Neural progenitor cell (in vitro differentiated cells): ENCODE results near the gene ACKR3. TPM values are rescaled to one million over a fixed set of nuclear protein-coding genes. Genes with fewer than 3 reads are reported as not detected.

ENCODE experiments used
- DNase-seq: peaks from one replicate; pipeline ENCODE4 v3.0.0-alpha.2; 2016; ENCODE audit warnings: low spot score
- H2AFZ ChIP-seq: fragments of 200-600 bp; sonication (generic); replicated peaks from 2 replicates; pipeline ENCODE4 v1.6.1; 2016; ENCODE audit warnings: antibody characterized with exemption
- H3F3A ChIP-seq: fragments of 200-600 bp; sonication (generic); 2 replicates; pipeline ENCODE4 v1.6.1; 2016; ENCODE audit warnings: antibody characterized with exemption, low read depth
- H3K27ac ChIP-seq: fragments of 200-600 bp; sonication (generic); 2 replicates; pipeline ENCODE4 v1.5.1; 2016; ENCODE audit warnings: mild to moderate bottlenecking
- H3K27me3 ChIP-seq: fragments of 200-600 bp; sonication (generic); 2 replicates; pipeline ENCODE4 v1.6.1; 2016; ENCODE audit warnings: mild to moderate bottlenecking, moderate library complexity
- H3K36me3 ChIP-seq: fragments of 200-600 bp; sonication (generic); 2 replicates; pipeline ENCODE4 v1.5.1; 2016
- H3K4me1 ChIP-seq: fragments of 200-600 bp; sonication (generic); 2 replicates; pipeline ENCODE4 v1.6.1; 2016; ENCODE audit warnings: mixed run types
- H3K4me2 ChIP-seq: fragments of 200-600 bp; sonication (generic); 2 replicates; pipeline ENCODE4 v1.6.1; 2016
- H3K4me3 ChIP-seq: fragments of 200-600 bp; sonication (generic); 2 replicates; pipeline ENCODE4 v1.5.1; 2016
- H3K79me2 ChIP-seq: fragments of 200-600 bp; sonication (generic); 2 replicates; pipeline ENCODE4 v1.6.1; 2016; ENCODE audit warnings: low read depth
- H3K9ac ChIP-seq: fragments of 200-600 bp; sonication (generic); 2 replicates; pipeline ENCODE4 v1.6.1; 2016
- H3K9me3 ChIP-seq: fragments of 200-600 bp; sonication (generic); 2 replicates; pipeline ENCODE4 v1.5.1; 2016; ENCODE audit warnings: low read depth
- H4K20me1 ChIP-seq: fragments of 200-600 bp; sonication (generic); 2 replicates; pipeline ENCODE4 v1.6.1; 2016; ENCODE audit warnings: low read depth
- H3K27ac Mint-ChIP-seq: 3 replicates; pipeline ENCODE4 v1.8.0; 2021; ENCODE audit warnings: mixed read lengths
- H3K27me3 Mint-ChIP-seq: 2 replicates; pipeline ENCODE4 v1.8.0; 2022; ENCODE audit warnings: low read depth, mild to moderate bottlenecking, inconsistent platforms, moderate library complexity, mixed read lengths; ENCODE audit not compliant: insufficient read depth
- H3K36me3 Mint-ChIP-seq: 3 replicates; pipeline ENCODE4 v1.8.0; 2021; ENCODE audit warnings: mixed read lengths
- H3K4me1 Mint-ChIP-seq: 3 replicates; pipeline ENCODE4 v1.8.0; 2021; ENCODE audit warnings: mixed read lengths
- H3K4me3 Mint-ChIP-seq: 3 replicates; pipeline ENCODE4 v1.8.0; 2021; ENCODE audit warnings: mild to moderate bottlenecking, moderate library complexity, mixed read lengths
- H3K9me3 Mint-ChIP-seq: 3 replicates; pipeline ENCODE4 v1.8.0; 2020; ENCODE audit warnings: mixed read lengths
- CTCF ChIP-seq: fragments of 200-600 bp; sonication (generic); IDR thresholded peaks from 2 replicates; pipeline ENCODE4 v1.5.1; 2017; ENCODE audit warnings: antibody characterized with exemption, mild to moderate bottlenecking
- EZH2 ChIP-seq: fragments of 200-600 bp; sonication (generic); IDR thresholded peaks from 2 replicates; pipeline ENCODE4 v1.6.1; 2017; ENCODE audit warnings: antibody characterized with exemption, mild to moderate bottlenecking, moderate library complexity
- EZH2phosphoT487 ChIP-seq: fragments of 200-600 bp; sonication (generic); IDR thresholded peaks from 2 replicates; pipeline ENCODE4 v1.6.1; 2017; ENCODE audit warnings: antibody characterized with exemption
- total RNA-seq: library from RNA; depleted of rRNA; stranded (reverse); fragments of >200 nt; gene quantifications from 2 replicates; pipeline ENCODE4 v1.2.3, GENCODE V29; 2015; ENCODE audit warnings: low replicate concordance

ACKR3 gene
- total RNA-seq, 1 donor from 2014 or later, result 1.6 TPM

- Histone ChIP-seq H2AFZ (no peak overlapping the region), H4K20me1 (no peaks in the 10 kb centered on the region), H3K9ac (no peak overlapping the region), H3K4me3 (no peak overlapping the region), H3K4me1 (peaks cover 73% of the 10 kb centered on the region), H3K27me3 (peaks cover 16% of the 10 kb centered on the region), H3F3A (peaks cover 56% of the 10 kb centered on the region), H3K36me3 (no peaks in the 10 kb centered on the region), H3K4me2 (peak overlapping the region; percentile 71), H3K9me3 (no peaks in the 10 kb centered on the region), H3K79me2 (no peaks in the 10 kb centered on the region), H3K27ac (no peak overlapping the region)
- H3K36me3 Mint-ChIP-seq, result peaks cover 10% of the 10 kb centered on the region
- TF ChIP-seq EZH2phosphoT487 (no peak), EZH2 (no peak), CTCF (no peak)
- peaks cover 14% of the 10 kb centered on the region for H3K27me3 Mint-ChIP-seq
- peak; percentile 88 for DNase-seq
- peaks cover 11% of the 10 kb centered on the region for H3K9me3 Mint-ChIP-seq
- H3K4me3 Mint-ChIP-seq, result peak overlapping the region; percentile 90
- peaks cover 87% of the 10 kb centered on the region for H3K4me1 Mint-ChIP-seq
- peak overlapping the region; percentile 78 for H3K27ac Mint-ChIP-seq
These were observed 2.9 kb downstream of the ACKR3 start for GRCh38 chr2:236572482-236572881.

GRCh38 chr2:236573066-236573929, 3.7 kb downstream of the ACKR3 start:
- no peaks in the 10 kb centered on the region for H3K36me3 ChIP-seq
- H3K9me3 ChIP-seq, result no peaks in the 10 kb centered on the region
- Mint-ChIP-seq H3K27me3 (peaks cover 11% of the 10 kb centered on the region), H3K27ac (peak overlapping the region; percentile 78), H3K4me3 (peak overlapping the region; percentile 90), H3K36me3 (peaks cover 13% of the 10 kb centered on the region), H3K4me1 (peaks cover 86% of the 10 kb centered on the region), H3K9me3 (peaks cover 15% of the 10 kb centered on the region)
- H3K79me2 ChIP-seq, result no peaks in the 10 kb centered on the region
- H3K4me2 ChIP-seq, result peak overlapping the region; percentile 71
- peaks cover 68% of the 10 kb centered on the region for H3K4me1 ChIP-seq
- TF ChIP-seq EZH2 (no peak), EZH2phosphoT487 (no peak), CTCF (no peak)
- peaks cover 8% of the 10 kb centered on the region for H3K27me3 ChIP-seq
- H3K9ac ChIP-seq, result no peak overlapping the region
- no peak for DNase-seq
- no peak overlapping the region for H3K27ac ChIP-seq
- no peak overlapping the region for H3K4me3 ChIP-seq
- H2AFZ ChIP-seq, result no peak overlapping the region
- H3F3A ChIP-seq, result peaks cover 52% of the 10 kb centered on the region
- no peaks in the 10 kb centered on the region for H4K20me1 ChIP-seq

GRCh38 chr2:236574000-236574399, 4.4 kb downstream of the ACKR3 start:
- Mint-ChIP-seq H3K9me3 (peaks cover 15% of the 10 kb centered on the region), H3K27me3 (peaks cover 13% of the 10 kb centered on the region), H3K27ac (peak overlapping the region; percentile 34), H3K4me3 (peak overlapping the region; percentile 48), H3K4me1 (peaks cover 86% of the 10 kb centered on the region), H3K36me3 (peaks cover 13% of the 10 kb centered on the region)
- H3K9ac ChIP-seq, result no peak overlapping the region
- no peak overlapping the region for H2AFZ ChIP-seq
- H3F3A ChIP-seq, result peaks cover 45% of the 10 kb centered on the region
- no peak for DNase-seq
- no peaks in the 10 kb centered on the region for H3K36me3 ChIP-seq
- H3K4me3 ChIP-seq, result no peak overlapping the region
- no peaks in the 10 kb centered on the region for H3K9me3 ChIP-seq
- H3K27me3 ChIP-seq, result peaks cover under 1% of the 10 kb centered on the region
- H3K27ac ChIP-seq, result no peak overlapping the region
- no peaks in the 10 kb centered on the region for H4K20me1 ChIP-seq
- peaks cover 61% of the 10 kb centered on the region for H3K4me1 ChIP-seq
- TF ChIP-seq CTCF, result no peak
- no peak overlapping the region for H3K4me2 ChIP-seq
- H3K79me2 ChIP-seq, result no peaks in the 10 kb centered on the region
